Measurements from ENCODE around the gene CPT1A.

Gene CPT1A

GRCh38 chr11:68724293-68724692, 117.4 kb downstream of the CPT1A start:
- Histone ChIP-seq H3K36me3 (ENCODE audit: control insufficient read depth, insufficient read depth, low read length) (no peaks in the 10 kb centered on the region), H3K27me3 (replicated peaks; ENCODE audit: control insufficient read depth, insufficient read depth, low read length) (peaks cover 1% of the 10 kb centered on the region), H3K4me3 (replicated peaks; ENCODE audit: low read depth, low read length) (no peak overlapping the region)
- DNase-seq (ENCODE audit: extremely low read depth, insufficient read length) = no peak
- no peak for TF ChIP-seq CTCF (IDR thresholded peaks at IDR 0.05; ENCODE audit: insufficient read depth, low read length, poor library complexity, severe bottlenecking)

- no peak for TF ChIP-seq CTCF (IDR thresholded peaks at IDR 0.05; ENCODE audit: insufficient read depth, low read length, poor library complexity, severe bottlenecking)
- Histone ChIP-seq H3K36me3 (ENCODE audit: control insufficient read depth, insufficient read depth, low read length) (no peaks in the 10 kb centered on the region), H3K27me3 (replicated peaks; ENCODE audit: control insufficient read depth, insufficient read depth, low read length) (no peaks in the 10 kb centered on the region; the same call in none of the 2 replicates), H3K4me3 (replicated peaks; ENCODE audit: low read depth, low read length) (no peak overlapping the region)
- DNase-seq (ENCODE audit: extremely low read depth, insufficient read length) = no peak
Measured at GRCh38 chr11:68722143-68722542, 119.6 kb downstream of the CPT1A start.

GRCh38 chr11:68721075-68721474, 120.6 kb downstream of the CPT1A start:
- no peak for TF ChIP-seq CTCF (IDR thresholded peaks at IDR 0.05; ENCODE audit: insufficient read depth, low read length, poor library complexity, severe bottlenecking)

GRCh38 chr11:68715456-68716122, 126.1 kb downstream of the CPT1A start:
- no peak overlapping the region for H3K4me3 ChIP-seq (replicated peaks; ENCODE audit: low read depth, low read length)
- no peak for TF ChIP-seq CTCF (IDR thresholded peaks at IDR 0.05; ENCODE audit: insufficient read depth, low read length, poor library complexity, severe bottlenecking)
- DNase-seq (ENCODE audit: extremely low read depth, insufficient read length) = no peak
- no peaks in the 10 kb centered on the region; the same call in 1 of the 2 replicates for H3K27me3 ChIP-seq (replicated peaks; ENCODE audit: control insufficient read depth, insufficient read depth, low read length)
- no peaks in the 10 kb centered on the region for H3K36me3 ChIP-seq (ENCODE audit: control insufficient read depth, insufficient read depth, low read length)

More at GRCh38 chr11:68721075-68721474, 120.6 kb downstream of the CPT1A start:
- H3K4me3 ChIP-seq (replicated peaks; ENCODE audit: low read depth, low read length) = no peak overlapping the region
- no peaks in the 10 kb centered on the region for H3K36me3 ChIP-seq (ENCODE audit: control insufficient read depth, insufficient read depth, low read length)
- H3K27me3 ChIP-seq (replicated peaks; ENCODE audit: control insufficient read depth, insufficient read depth, low read length) = no peaks in the 10 kb centered on the region; the same call in none of the 2 replicates
- DNase-seq (ENCODE audit: extremely low read depth, insufficient read length) = no peak

- DNase-seq (ENCODE audit: extremely low read depth, insufficient read length) = no peak
- Histone ChIP-seq H3K4me3 (replicated peaks; ENCODE audit: low read depth, low read length) (no peak overlapping the region), H3K27me3 (replicated peaks; ENCODE audit: control insufficient read depth, insufficient read depth, low read length) (no peaks in the 10 kb centered on the region; the same call in 1 of the 2 replicates), H3K36me3 (ENCODE audit: control insufficient read depth, insufficient read depth, low read length) (no peaks in the 10 kb centered on the region)
- no peak for TF ChIP-seq CTCF (IDR thresholded peaks at IDR 0.05; ENCODE audit: insufficient read depth, low read length, poor library complexity, severe bottlenecking)
Measured at GRCh38 chr11:68714060-68714856, 127.5 kb downstream of the CPT1A start.
